Measurements from ENCODE around the gene ZSWIM1. TPM values are rescaled to one million over a fixed set of nuclear protein-coding genes. Genes with fewer than 3 reads are reported as not detected.

Gene ZSWIM1
- total and polyA plus RNA-seq, 2 of the 4 experiments (the other 2 are of a cell fraction): 4.2 to 10.0 TPM

GRCh38 chr20:45853484-45853883 lies 27.5 kb upstream of the ZSWIM1 start:
- Histone ChIP-seq H3K36me3 (ENCODE audit: control insufficient read depth, insufficient read depth, low read length) (peaks cover 19% of the 10 kb centered on the region), H3K4me2 (ENCODE audit: low read depth, low read length) (no peak overlapping the region), H4K91ac (ENCODE audit: insufficient read depth, low read depth, low read length) (no peak overlapping the region), H3K9ac (ENCODE audit: low read depth, low read length) (no peak overlapping the region), H4K20me1 (ENCODE audit: insufficient read depth, low read length) (peaks cover 5% of the 10 kb centered on the region; the same call in 1 of the 2 replicates), H3K27me3 (ENCODE audit: control insufficient read depth, insufficient read depth, low read length) (no peaks in the 10 kb centered on the region), H2AK9ac (replicated peaks; ENCODE audit: low read depth, low read length, poor library complexity) (no peak overlapping the region), H3K56ac (ENCODE audit: extremely low read depth, insufficient read depth, low read length) (no peak overlapping the region), H2BK20ac (ENCODE audit: low read depth, low read length) (no peak overlapping the region), H3K4me1 (ENCODE audit: control insufficient read depth, insufficient read depth, low read length) (peaks cover 6% of the 10 kb centered on the region; the same call in 1 of the 2 replicates), H3K14ac (replicated peaks; ENCODE audit: low read depth, low read length) (no peak overlapping the region), H3K18ac (ENCODE audit: low read depth, low read length) (no peak overlapping the region), H3K23ac (ENCODE audit: low read depth, low read length) (no peak overlapping the region), H3K9me1 (ENCODE audit: insufficient read depth, low read length) (peaks cover 14% of the 10 kb centered on the region), H2AK5ac (ENCODE audit: low read depth, low read length) (no peak overlapping the region), H2BK15ac (ENCODE audit: low read depth, low read length) (no peak overlapping the region), H2BK5ac (ENCODE audit: low read depth, low read length, poor library complexity, severe bottlenecking) (no peak overlapping the region), H3K4ac (ENCODE audit: low read depth, low read length) (no peak overlapping the region), H4K8ac (ENCODE audit: low read depth in 2 of 2, low read length in 2 of 2) (no peak overlapping the region), H2AFZ (replicated peaks; ENCODE audit: low read length, poor library complexity) (no peak overlapping the region), H4K5ac (ENCODE audit: low read depth, low read length) (no peak overlapping the region), H2BK120ac (ENCODE audit: low read depth, low read length) (no peak overlapping the region), H3K4me3 (ENCODE audit: insufficient read depth, low read depth, low read length) (no peak overlapping the region), H3K27ac (ENCODE audit: insufficient read depth, low read length) (no peak overlapping the region), H3K79me1 (ENCODE audit: low read depth in 1 of 2, low read length in 2 of 2) (peaks cover 21 to 61% of the 10 kb centered on the region in 2 experiments), H3K9me3 (ENCODE audit: control insufficient read depth, insufficient read depth, low read length) (no peaks in the 10 kb centered on the region)
- DNase-seq: no peak
- in situ Hi-C loops (cut with MboI; ENCODE audit: low sequenced_read_pairs): no loop called here
- intact Hi-C loops (cut with micrococcal nuclease): no loop called here
- TF ChIP-seq CTCF (conservative IDR thresholded peaks at IDR 0.05; ENCODE audit: low read depth, low read length) (no peak), NFE2L2 (IDR thresholded peaks at IDR 0.05; ENCODE audit: low read depth, low read length) (no peak), MAZ (IDR thresholded peaks at IDR 0.05; ENCODE audit: borderline replicate concordance, low read depth, low read length) (no peak), CEBPB (IDR thresholded peaks at IDR 0.05; ENCODE audit: low read depth, low read length) (no peak), SMC3 (IDR thresholded peaks at IDR 0.05; ENCODE audit: low read depth, low read length) (no peak)
- ChIA-PET CTCF (no interaction called here), POLR2A (ENCODE audit: unreplicated experiment) (no interaction called here)
- dilution Hi-C loops (cut with HindIII; ENCODE audit: low sequenced_read_pairs, unreplicated experiment): no loop called here
- ATAC-seq (ENCODE audit: low read depth): no peak
- WGBS, 2 experiments (ENCODE audit: extremely low coverage in 2 of 2, insufficient read length in 1 of 2): no CpG with 5 or more reads among the region's 2 CpGs
- BruUV-seq (replicated peaks): no TSS peak
